Small intestine (tissue), 7 donors: ENCODE data around the gene DDI1. TPM values are rescaled to one million over a fixed set of nuclear protein-coding genes. Genes with fewer than 3 reads are reported as not detected.
"Not testable (repeated sequence)": the region's sequence is repeated elsewhere in the genome, so short reads cannot be mapped to it uniquely, and the experiment has no call there.

Experiments
- DNase-seq, 2 donors: peaks; one replicate each; pipeline versions ENCODE4 v3.0.0 to v3.0.0-alpha.2; 2013
- FAIRE-seq: peaks from 2 replicates; lab custom pipeline; 2012; peaks lifted over from hg19 to GRCh38; lab: Jason Lieb, UNC
- H3K27ac ChIP-seq, 3 donors: one replicate each; pipeline ENCODE4 v1.5.1; 2013; ENCODE audit warnings: low read length in 2 of 3, mild to moderate bottlenecking in 2 of 3, control low read depth in 1 of 3, inconsistent platforms in 1 of 3, low read depth in 1 of 3, moderate library complexity in 1 of 3
- H3K27me3 ChIP-seq, 3 donors: one replicate each; pipeline ENCODE4 v1.6.1; 2013; ENCODE audit warnings: low read length in 3 of 3, inconsistent platforms in 1 of 3; ENCODE audit not compliant: control insufficient read depth in 3 of 3, insufficient read depth in 3 of 3
- H3K36me3 ChIP-seq, 3 donors: one replicate each; pipeline ENCODE4 v1.6.1; 2013; ENCODE audit warnings: low read length in 3 of 3, inconsistent platforms in 1 of 3, low read depth in 1 of 3, mild to moderate bottlenecking in 1 of 3, moderate library complexity in 1 of 3; ENCODE audit not compliant: control insufficient read depth in 3 of 3, insufficient read depth in 2 of 3
- H3K4me1 ChIP-seq, 3 donors: one replicate each; pipeline ENCODE4 v1.6.1; 2013; ENCODE audit warnings: low read length in 2 of 3, inconsistent platforms in 1 of 3, low read depth in 1 of 3, mild to moderate bottlenecking in 1 of 3, moderate library complexity in 1 of 3; ENCODE audit not compliant: control insufficient read depth in 3 of 3, insufficient read depth in 2 of 3
- H3K4me3 ChIP-seq, 3 donors: one replicate each; pipeline ENCODE4 v1.5.1; 2013; ENCODE audit warnings: low read length in 3 of 3, control low read depth in 1 of 3, inconsistent platforms in 1 of 3, low read depth in 1 of 3, mild to moderate bottlenecking in 1 of 3, moderate library complexity in 1 of 3
- H3K9me3 ChIP-seq, 2 donors: one replicate each; pipeline ENCODE4 v1.6.1; 2013; ENCODE audit warnings: low read depth in 1 of 2, low read length in 1 of 2; ENCODE audit not compliant: control insufficient read depth in 2 of 2, insufficient read depth in 1 of 2
- WGBS, 3 donors: extraction: QIAGEN DNeasy Blood & Tissue Kit; methylation state at CpG; one replicate each; pipeline ENCODE4 v1.1.7; 2013; 5-methylcytosine and 5-hydroxymethylcytosine counted together
- polyA plus RNA-seq, 4 donors: library from polyadenylated mRNA; stranded (reverse) in 3 of 4; unstranded in 1 of 4; fragments of 200-250 nt in 3 of 4; fragments of 120-200 nt in 1 of 4; gene quantifications; one replicate each; pipeline versions ENCODE4 v1.2.1 to v1.2.3, GENCODE V29; 2013
- donor health status: healthy with polysubstance abuse.
- donor health status: control.
- donor health status: control.
- donor health status: Bipolar disorder and iron deficiency.
- donor health status: healthy.

DDI1 gene
- polyA plus RNA-seq, 4 donors = 0.06 TPM; not detected in 3

- H3K36me3 ChIP-seq = no peaks in the 10 kb centered on the region
- H3K4me1 ChIP-seq = peaks cover 0 to 8% (median 0%) of the 10 kb centered on the region in 3 donors
- H3K4me3 ChIP-seq = no peak overlapping the region
- H3K27me3 ChIP-seq = no peaks in the 10 kb centered on the region
- no peak overlapping the region for H3K27ac ChIP-seq
- DNase-seq (no peak), FAIRE-seq (no peak)
- 91 to 96% (median 96%) methylated on average over 2 of the region's 2 CpGs for WGBS, 3 donors
- H3K9me3 ChIP-seq = peaks cover 0 to 3% of the 10 kb centered on the region in 2 donors
Observed at GRCh38 chr11:104046331-104046730, 9.9 kb downstream of the DDI1 start.

GRCh38 chr11:104046858-104047257 lies 10.4 kb downstream of the DDI1 start:
- not testable (repeated sequence) for H3K4me1 ChIP-seq, H3K27me3 ChIP-seq, H3K36me3 ChIP-seq, DNase-seq, FAIRE-seq, H3K4me3 ChIP-seq, H3K9me3 ChIP-seq, H3K27ac ChIP-seq
- 89 to 97% (median 92%) methylated on average over 3 of the region's 3 CpGs for WGBS, 3 donors

GRCh38 chr11:104049116-104049515 lies 12.7 kb downstream of the DDI1 start:
- Histone ChIP-seq H3K9me3 (peaks cover 0 to 3% of the 10 kb centered on the region in 2 donors), H3K4me3 (no peak overlapping the region), H3K27me3 (no peaks in the 10 kb centered on the region), H3K36me3 (no peaks in the 10 kb centered on the region), H3K27ac (no peak overlapping the region), H3K4me1 (no peaks in the 10 kb centered on the region)
- 77 to 88% (median 84%) methylated on average over 4 of the region's 4 CpGs for WGBS, 3 donors
- no peak for FAIRE-seq
- no peak for DNase-seq

GRCh38 chr11:104051778-104052177 lies 15.3 kb downstream of the DDI1 start:
- no peaks in the 10 kb centered on the region for H3K27me3 ChIP-seq
- no peak overlapping the region for H3K4me3 ChIP-seq
- H3K4me1 ChIP-seq = no peaks in the 10 kb centered on the region
- 68 to 88% (median 71%) methylated on average over 4 of the region's 4 CpGs for WGBS, 3 donors
- no peaks in the 10 kb centered on the region for H3K36me3 ChIP-seq
- FAIRE-seq = no peak
- no peak for DNase-seq
- H3K9me3 ChIP-seq = peaks cover 0 to 2% of the 10 kb centered on the region in 2 donors
- H3K27ac ChIP-seq = no peak overlapping the region

GRCh38 chr11:104053743-104054478 lies 17.5 kb downstream of the DDI1 start:
- Histone ChIP-seq H3K9me3 (no peaks in the 10 kb centered on the region), H3K27me3 (no peaks in the 10 kb centered on the region), H3K4me1 (no peaks in the 10 kb centered on the region), H3K4me3 (no peak overlapping the region), H3K36me3 (no peaks in the 10 kb centered on the region), H3K27ac (no peak overlapping the region)
- no peak for DNase-seq
- no peak for FAIRE-seq
- 68 to 77% (median 73%) methylated on average over 5 of the region's 5 CpGs for WGBS, 3 donors

- Histone ChIP-seq H3K27me3 (no peaks in the 10 kb centered on the region), H3K4me3 (no peak overlapping the region), H3K9me3 (no peaks in the 10 kb centered on the region), H3K27ac (no peak overlapping the region), H3K36me3 (no peaks in the 10 kb centered on the region), H3K4me1 (no peaks in the 10 kb centered on the region)
- 59 to 75% (median 65%) methylated on average over 4 of the region's 4 CpGs for WGBS, 3 donors
- DNase-seq (no peak), FAIRE-seq (no peak)
Observed at GRCh38 chr11:104054911-104055529, 18.6 kb downstream of the DDI1 start.

GRCh38 chr11:104055596-104055995 lies 19.2 kb downstream of the DDI1 start:
- no peaks in the 10 kb centered on the region for H3K4me1 ChIP-seq
- DNase-seq (no peak), FAIRE-seq (no peak)
- no peaks in the 10 kb centered on the region for H3K9me3 ChIP-seq
- H3K27me3 ChIP-seq = no peaks in the 10 kb centered on the region
- H3K36me3 ChIP-seq = no peaks in the 10 kb centered on the region
- no peak overlapping the region for H3K4me3 ChIP-seq
- 68 to 89% (median 88%) methylated on average over 1 of the region's 1 CpG for WGBS, 3 donors
- H3K27ac ChIP-seq = no peak overlapping the region

- 89 to 96% (median 90%) methylated on average over 5 of the region's 5 CpGs for WGBS, 3 donors
- FAIRE-seq = no peak
Observed at GRCh38 chr11:104057908-104058307, 21.5 kb downstream of the DDI1 start.

More at GRCh38 chr11:104057908-104058307, 21.5 kb downstream of the DDI1 start:
- no peaks in the 10 kb centered on the region for H3K27me3 ChIP-seq
- no peaks in the 10 kb centered on the region for H3K36me3 ChIP-seq
- no peak overlapping the region for H3K27ac ChIP-seq
- H3K4me3 ChIP-seq = no peak overlapping the region
- no peaks in the 10 kb centered on the region for H3K9me3 ChIP-seq
- H3K4me1 ChIP-seq = no peaks in the 10 kb centered on the region
- no peak for DNase-seq
